Retina (tissue), 1 donor: ENCODE data around the gene LIMS2.

Source experiments
- DNase-seq: peaks from one replicate; pipeline ENCODE4 v3.0.0-alpha.2; 2016

Gene LIMS2

GRCh38 chr2:127631997-127632581, 43.2 kb downstream of the LIMS2 start:
- no peak for DNase-seq

GRCh38 chr2:127631541-127631996, 43.8 kb downstream of the LIMS2 start:
- DNase-seq, result no peak

- no peak for DNase-seq
Observed at GRCh38 chr2:127630864-127631540, 44.3 kb downstream of the LIMS2 start.

- no peak for DNase-seq
Observed at GRCh38 chr2:127630096-127630863, 45.0 kb downstream of the LIMS2 start.

GRCh38 chr2:127629637-127630036, 45.7 kb downstream of the LIMS2 start:
- DNase-seq, result no peak

- DNase-seq, result no peak
Observed at GRCh38 chr2:127628767-127629614, 46.3 kb downstream of the LIMS2 start.

GRCh38 chr2:127627740-127628571, 47.4 kb downstream of the LIMS2 start:
- DNase-seq, result no peak

GRCh38 chr2:127626917-127627739, 48.2 kb downstream of the LIMS2 start:
- DNase-seq, result no peak

- no peak for DNase-seq
Observed at GRCh38 chr2:127626175-127626574, 49.2 kb downstream of the LIMS2 start.

GRCh38 chr2:127625572-127625951, 49.8 kb downstream of the LIMS2 start:
- no peak for DNase-seq

- no peak for DNase-seq
Observed at GRCh38 chr2:127624756-127625571, 50.4 kb downstream of the LIMS2 start.

- DNase-seq, result no peak
Observed at GRCh38 chr2:127624320-127624755, 51.0 kb downstream of the LIMS2 start.

GRCh38 chr2:127623388-127624319, 51.7 kb downstream of the LIMS2 start:
- no peak for DNase-seq

- no peak for DNase-seq
Observed at GRCh38 chr2:127622561-127623387, 52.6 kb downstream of the LIMS2 start.

GRCh38 chr2:127621981-127622431, 53.3 kb downstream of the LIMS2 start:
- DNase-seq, result no peak

GRCh38 chr2:127620866-127621265, 54.5 kb downstream of the LIMS2 start:
- DNase-seq, result no peak

GRCh38 chr2:127619877-127620705, 55.2 kb downstream of the LIMS2 start:
- no peak for DNase-seq
